Thyroid gland (tissue), 4 donors: ENCODE results near the gene TUBA1B. TPM values are rescaled to one million over a fixed set of nuclear protein-coding genes. Genes with fewer than 3 reads are reported as not detected.
"Not testable (repeated sequence)": the region's sequence is repeated elsewhere in the genome, so short reads cannot be mapped to it uniquely, and the experiment has no call there.

Experiments
- DNase-seq, 2 donors: peaks; one replicate each; pipeline ENCODE4 v3.0.0-alpha.2; 2019
- H3K27ac ChIP-seq, 3 donors: fragments of 200-600 bp; sonication (generic); 1 replicate in 2 of 3; 2 replicates in 1 of 3; pipeline ENCODE4 v1.5.1; 2016 to 2019; ENCODE audit warnings: mild to moderate bottlenecking in 1 of 3, moderate library complexity in 1 of 3
- H3K27me3 ChIP-seq: fragments of 200-600 bp; sonication (generic); one replicate; pipeline ENCODE4 v1.5.1; 2019
- H3K36me3 ChIP-seq, 2 donors: fragments of 200-600 bp; sonication (generic); one replicate each; pipeline ENCODE4 v1.5.1; 2016 to 2019
- H3K4me1 ChIP-seq, 2 donors: fragments of 200-600 bp; sonication (generic); one replicate each; pipeline ENCODE4 v1.5.1; 2017 to 2019
- H3K4me3 ChIP-seq, 3 donors: fragments of 200-600 bp; sonication (generic); replicated peaks in 1 of 3; 1 replicate in 2 of 3; 2 replicates in 1 of 3; pipeline ENCODE4 v1.5.1; 2016; ENCODE audit warnings: mild to moderate bottlenecking in 1 of 3
- H3K9me3 ChIP-seq: fragments of 200-600 bp; sonication (generic); one replicate; pipeline ENCODE4 v1.5.1; 2017
- CTCF ChIP-seq, 6 experiments: fragments of 200-600 bp in 3 of 6; fragments of 450-650 bp in 3 of 6; sonication (generic) in 3 of 6; IDR thresholded peaks; one replicate each; pipeline ENCODE4 v1.5.1; 2016 to 2019; ENCODE audit warnings: antibody characterized with exemption in 6 of 6, mild to moderate bottlenecking in 2 of 6, inconsistent platforms in 1 of 6, moderate library complexity in 1 of 6
- POLR2A ChIP-seq, 2 donors: fragments of 450-650 bp; IDR thresholded peaks; one replicate each; pipeline ENCODE4 v1.6.1; 2017; ENCODE audit warnings: antibody characterized with exemption in 2 of 2, mild to moderate bottlenecking in 2 of 2, moderate library complexity in 1 of 2
- WGBS, 2 donors: methylation state at CpG; one replicate each; pipeline ENCODE4 v1.1.5; 2017; 5-methylcytosine and 5-hydroxymethylcytosine counted together
- intact Hi-C: fragments of 100-400 bp; cut with DNase I; formaldehyde crosslinking; loops from one replicate; pipeline ENCODE4 v1.15.1; 2023
- total RNA-seq, 4 donors: library from RNA; depleted of rRNA; stranded (reverse); fragments of >200 nt; gene quantifications; one replicate each; pipeline ENCODE4 v1.2.3, GENCODE V29; 2016

TUBA1B gene
- total RNA-seq, 4 donors from 2014 or later = 284 to 653 (median 477) TPM

GRCh38 chr12:49129332-49130150 is 1.7 kb downstream of the TUBA1B start:
- no peaks in the 10 kb centered on the region for H3K9me3 ChIP-seq
- intact Hi-C loops = loop anchor here (10.0 kb wide), 1 partner anchor 105 kb away; no protein-coding TSS in a partner anchor
- H3K36me3 ChIP-seq = peaks cover 20 to 29% of the 10 kb centered on the region in 2 donors
- peak overlapping the region in 2 of 3 donors; percentile 94 to 96 for H3K4me3 ChIP-seq
- DNase-seq = peak in 1 of 2 donors; percentile 5
- H3K27ac ChIP-seq = peak overlapping the region; percentile 95 to 100 (median 96)
- no peaks in the 10 kb centered on the region for H3K27me3 ChIP-seq
- peaks cover 14 to 17% of the 10 kb centered on the region in 2 donors for H3K4me1 ChIP-seq
- no peak for TF ChIP-seq POLR2A (IDR thresholded peaks at IDR 0.05)
- TF ChIP-seq CTCF (IDR thresholded peaks at IDR 0.05) = no peak
- WGBS, 2 donors = 59 to 67% methylated on average over 18 of the region's 18 CpGs

GRCh38 chr12:49127971-49128370 is 3.2 kb downstream of the TUBA1B start:
- H3K27me3 ChIP-seq, H3K9me3 ChIP-seq, H3K27ac ChIP-seq, intact Hi-C loops, DNase-seq, H3K4me3 ChIP-seq: not testable (repeated sequence)
- Histone ChIP-seq H3K36me3 (peaks cover 20 to 29% of the 10 kb centered on the region in 2 donors), H3K4me1 (peaks cover 14 to 17% of the 10 kb centered on the region in 2 donors)
- 95 to 96% methylated on average over 4 to 5 of the region's 8 CpGs for WGBS, 2 donors

- Histone ChIP-seq H3K4me1 (peaks cover 10 to 15% of the 10 kb centered on the region in 2 donors), H3K27me3 (no peaks in the 10 kb centered on the region), H3K9me3 (no peaks in the 10 kb centered on the region), H3K36me3 (peaks cover 20 to 29% of the 10 kb centered on the region in 2 donors), H3K27ac (no peak overlapping the region), H3K4me3 (no peak overlapping the region)
- intact Hi-C loops = no loop called here
- TF ChIP-seq POLR2A (IDR thresholded peaks at IDR 0.05) (no peak), CTCF (IDR thresholded peaks at IDR 0.05) (no peak)
- no peak for DNase-seq
- 95% methylated on average over 4 of the region's 4 CpGs for WGBS, 2 donors
Observed at GRCh38 chr12:49126852-49127763, 4.1 kb downstream of the TUBA1B start.

GRCh38 chr12:49121047-49121696 is 10.0 kb downstream of the TUBA1B start:
- TF ChIP-seq POLR2A (IDR thresholded peaks at IDR 0.05) (no peak), CTCF (IDR thresholded peaks at IDR 0.05) (peak in 5 of 6 experiments; percentile 20 to 60 (median 57))
- Histone ChIP-seq H3K9me3 (no peaks in the 10 kb centered on the region), H3K4me3 (no peak overlapping the region), H3K27me3 (no peaks in the 10 kb centered on the region), H3K4me1 (no peaks in the 10 kb centered on the region), H3K27ac (no peak overlapping the region), H3K36me3 (no peaks in the 10 kb centered on the region)
- peak; percentile 43 to 54 for DNase-seq
- WGBS, 2 donors = 27 to 33% methylated on average over 6 of the region's 6 CpGs
- intact Hi-C loops = loop anchor here (5.0 kb wide), 1 partner anchor 34 kb away; no protein-coding TSS in a partner anchor

- no peak for TF ChIP-seq POLR2A (IDR thresholded peaks at IDR 0.05)
- TF ChIP-seq CTCF (IDR thresholded peaks at IDR 0.05) = no peak
- no peak for DNase-seq
- 50 to 60% methylated on average over 6 of the region's 6 CpGs for WGBS, 2 donors
- Histone ChIP-seq H3K4me1 (peaks cover 20 to 31% of the 10 kb centered on the region in 2 donors), H3K4me3 (peak overlapping the region in 1 of 3 donors; percentile 92), H3K9me3 (no peaks in the 10 kb centered on the region), H3K27me3 (no peaks in the 10 kb centered on the region), H3K27ac (peak overlapping the region; percentile 92 to 98 (median 96)), H3K36me3 (no peaks in the 10 kb centered on the region)
- intact Hi-C loops = loop anchor here (5.0 kb wide), 1 partner anchor 44 kb away; the partner anchor contains the start of gene RHEBL1
Observed at GRCh38 chr12:49111206-49111605, 20.0 kb downstream of the TUBA1B start.
